Stimulated activated CD8-positive, alpha-beta memory T cell treated with anti-CD3 and anti-CD28 coated beads, Interleukin-7, amount 100 ng/mL, for 4 hours (primary cell): ENCODE results near the gene SEMA7A.
"Not testable (repeated sequence)": the region's sequence is repeated elsewhere in the genome, so short reads cannot be mapped to it uniquely, and the experiment has no call there.

Experiments
- DNase-seq, 2 donors: peaks; one replicate each; pipeline ENCODE4 v3.0.0-alpha.2; 2020; ENCODE audit warnings: low read depth in 2 of 2

SEMA7A gene

DNA sequence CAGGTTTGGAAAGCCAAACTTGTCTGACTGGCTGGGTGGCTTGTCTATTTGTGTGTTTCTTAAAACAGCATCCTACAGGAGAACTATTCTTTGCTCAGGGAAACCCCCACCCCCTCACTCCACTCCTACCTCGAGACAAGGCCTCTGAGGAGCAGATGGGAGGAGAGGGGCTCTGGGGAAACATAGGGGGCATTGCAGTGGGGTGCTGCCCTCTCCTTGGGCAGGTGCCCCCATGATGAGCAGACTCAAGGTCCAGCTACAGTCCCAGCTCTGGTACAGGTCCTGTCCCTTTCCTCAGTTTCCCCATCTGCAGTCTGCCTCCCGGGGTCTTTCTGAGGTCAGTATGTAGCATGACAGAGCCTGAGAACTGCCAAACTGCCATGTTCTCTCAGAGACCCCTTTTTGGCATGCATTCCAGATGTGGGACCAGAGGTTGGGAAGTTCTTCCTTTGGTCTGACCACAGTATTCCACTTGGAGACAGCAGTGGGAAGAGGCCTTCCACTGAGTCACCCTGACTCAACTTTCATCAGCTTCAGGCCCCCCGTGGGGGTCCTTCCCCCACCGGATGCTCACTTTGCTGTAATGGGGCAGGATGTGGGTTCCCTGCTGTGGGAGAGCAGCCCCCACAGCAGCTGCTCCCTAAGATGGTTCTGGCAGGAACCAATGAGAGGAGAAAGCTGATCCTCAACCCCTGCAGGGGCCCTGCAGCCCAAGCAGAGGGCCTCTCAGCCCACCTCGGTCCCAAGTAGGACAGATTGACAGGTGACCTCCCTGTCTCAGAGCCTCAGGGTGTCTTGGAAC is 34.0 kb downstream of the SEMA7A start:
- peak; percentile 61 to 67 for DNase-seq

DNA sequence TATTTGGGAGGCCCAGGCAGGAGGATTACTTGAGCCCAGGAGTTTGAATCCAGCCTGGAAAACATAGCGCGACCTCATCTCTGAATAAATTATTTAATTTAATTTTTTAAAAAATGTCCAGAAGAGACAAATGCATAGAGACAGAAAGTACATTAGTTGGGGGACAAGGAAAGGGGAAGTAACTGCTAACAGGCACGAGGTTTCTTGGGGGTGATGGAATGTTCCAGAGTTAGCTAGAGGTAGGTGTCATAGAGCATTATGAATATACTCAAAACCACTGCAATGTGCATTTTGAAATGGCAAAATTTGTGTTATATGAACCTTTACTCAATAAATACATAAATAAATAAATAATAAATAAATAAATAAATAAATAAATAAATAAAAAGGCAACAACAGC is 34.7 kb downstream of the SEMA7A start:
- no peak for DNase-seq

DNA sequence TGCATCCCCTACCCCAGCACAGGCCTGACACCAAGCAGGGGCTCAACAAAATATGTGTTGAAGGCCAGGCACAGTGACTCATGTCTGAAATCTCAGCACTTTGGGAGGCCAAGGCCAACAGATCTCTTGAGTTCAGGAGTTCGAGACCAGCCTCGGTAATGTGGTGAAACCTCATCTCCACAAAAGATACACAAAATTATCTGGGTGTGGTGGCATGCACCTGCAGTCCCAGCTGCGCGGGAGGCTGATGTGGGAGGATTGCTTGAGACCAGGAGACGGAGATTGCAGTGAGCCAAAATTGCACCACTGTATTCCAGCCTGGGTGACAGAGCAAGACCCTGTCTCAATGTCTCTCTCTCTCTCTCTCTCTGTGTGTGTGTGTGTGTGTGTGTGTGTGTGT is 35.6 kb downstream of the SEMA7A start:
- no peak for DNase-seq

DNA sequence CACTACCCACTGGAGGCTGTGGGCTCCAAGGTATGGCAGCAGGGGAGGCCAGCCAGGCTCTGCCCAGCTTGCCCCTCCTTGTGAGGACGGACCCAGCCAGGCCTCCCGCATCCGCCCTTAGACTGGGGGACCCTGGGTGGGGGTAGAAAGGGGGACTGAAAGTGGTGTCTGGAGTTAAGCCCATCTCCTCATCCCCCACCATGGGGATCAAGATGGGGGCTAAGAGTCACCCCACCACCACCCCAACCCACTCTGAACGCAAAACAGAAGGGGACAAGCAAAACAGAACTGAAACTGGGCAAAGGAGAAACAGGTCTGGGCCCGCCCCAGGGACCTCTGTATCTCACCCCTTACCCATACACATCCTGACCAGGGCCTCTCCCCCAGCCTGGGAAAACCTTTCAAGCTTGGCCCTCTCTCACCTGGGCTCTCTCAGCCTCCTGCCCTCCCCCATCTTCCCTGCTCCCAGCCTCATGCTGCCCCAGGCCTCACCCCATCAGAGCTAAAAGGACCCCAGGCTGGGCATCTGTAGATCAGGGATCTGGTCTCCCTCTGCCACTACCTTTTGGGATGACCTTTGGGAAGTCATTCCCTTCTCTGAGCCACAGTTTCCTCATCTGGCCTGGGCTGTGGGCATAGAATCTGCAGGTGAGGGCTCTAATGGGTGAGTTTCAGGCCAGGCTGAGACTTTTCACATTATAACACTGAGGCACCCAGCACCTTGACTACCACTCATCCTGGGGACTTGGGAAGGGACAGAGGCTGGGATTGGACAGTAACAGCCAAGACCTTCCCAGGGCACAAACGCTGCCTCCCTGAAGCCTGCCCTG is 36.3 kb downstream of the SEMA7A start:
- DNase-seq: no peak

DNA sequence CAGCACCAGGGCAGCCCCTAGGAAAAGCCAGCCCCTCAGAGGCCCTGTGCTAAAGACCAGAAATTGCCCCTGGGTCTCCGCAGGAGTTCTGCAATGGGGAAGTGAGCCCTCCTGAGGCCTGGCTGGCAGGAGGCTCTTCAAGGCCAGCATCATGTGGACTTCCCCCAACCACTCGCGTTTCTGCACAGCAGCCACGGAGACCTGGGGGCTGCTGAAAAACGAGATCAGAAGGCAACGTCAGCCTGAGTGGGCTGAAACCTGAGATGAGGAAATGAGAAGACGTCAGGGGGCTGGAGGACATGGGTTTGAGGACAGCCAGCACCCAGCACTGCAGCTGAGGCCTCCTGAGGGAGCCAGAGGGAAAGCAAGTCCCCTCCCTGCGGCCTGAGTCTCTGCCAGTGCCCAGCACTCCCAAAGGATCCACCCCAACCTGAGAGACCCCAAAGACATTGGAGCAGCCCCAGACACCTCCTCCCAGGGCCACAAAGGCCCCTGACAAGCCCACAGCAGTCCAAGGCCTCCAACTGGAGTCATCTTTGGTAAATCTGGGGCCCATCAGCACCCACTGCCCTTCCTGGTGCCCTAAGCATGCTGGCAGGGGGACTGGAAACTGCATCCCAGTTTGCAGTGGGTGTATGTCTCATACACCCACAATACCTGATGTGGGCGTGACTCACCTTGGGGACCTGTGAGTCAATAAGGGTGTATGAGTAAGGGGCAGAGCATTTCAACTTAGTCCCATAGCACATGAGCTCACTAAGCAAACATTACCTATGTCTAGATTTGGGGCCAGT is 37.1 kb downstream of the SEMA7A start:
- DNase-seq: peak; percentile 73 to 77

DNA sequence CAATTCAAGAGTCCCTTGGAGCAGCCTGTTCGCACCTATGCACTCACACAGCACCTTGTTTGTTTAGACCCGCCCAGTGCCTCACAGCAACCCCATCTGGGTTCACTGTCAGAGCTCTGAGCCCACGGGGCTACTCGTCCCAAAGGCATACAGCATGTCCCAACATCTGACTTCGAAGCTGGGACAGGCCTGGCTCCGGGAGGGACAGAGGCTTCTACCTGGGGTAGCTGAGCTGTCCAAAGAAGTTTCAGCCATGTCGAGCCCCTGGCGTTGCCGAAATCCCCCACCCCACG is 37.7 kb downstream of the SEMA7A start:
- no peak for DNase-seq

DNA sequence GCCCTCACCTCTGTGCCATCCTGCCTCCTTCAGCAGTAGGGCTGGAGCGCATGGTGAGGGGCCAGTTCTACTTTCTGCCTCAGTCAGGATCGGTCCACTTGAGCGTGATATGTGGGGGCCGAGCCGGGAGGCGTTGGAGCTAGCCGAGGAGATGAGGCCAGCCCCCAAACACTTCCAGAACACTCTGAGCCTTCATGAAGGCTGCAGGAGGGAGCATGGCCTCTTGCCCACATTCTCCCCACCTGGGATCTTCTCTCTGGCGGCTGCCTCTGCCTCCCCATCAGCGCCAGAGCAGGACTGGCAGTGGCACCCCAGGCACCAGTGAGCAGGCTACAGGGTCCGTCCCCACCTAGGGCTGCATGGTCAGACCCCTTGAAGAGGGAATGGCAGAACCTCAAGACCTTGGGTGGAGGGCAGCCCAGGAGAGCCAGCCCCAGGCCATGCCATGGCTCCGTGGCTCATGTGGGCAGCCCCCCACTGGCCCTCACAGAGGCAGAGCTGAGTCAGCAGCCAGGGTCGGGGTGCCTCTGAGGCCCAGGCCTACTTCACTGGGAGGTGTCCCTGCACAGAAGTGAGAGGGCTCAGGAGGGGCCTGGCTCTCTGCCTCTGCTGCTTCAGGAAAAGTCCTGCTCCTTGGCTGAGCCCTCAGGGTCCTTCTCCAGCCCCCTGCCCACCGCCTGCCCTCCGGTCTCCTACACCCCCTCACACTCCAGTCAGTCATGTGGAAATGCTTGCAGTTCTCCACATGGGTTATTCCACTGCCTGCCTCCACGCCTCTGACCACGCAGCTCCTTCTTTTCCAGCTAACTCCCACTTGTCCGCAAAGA is 38.2 kb downstream of the SEMA7A start:
- DNase-seq: no peak

DNA sequence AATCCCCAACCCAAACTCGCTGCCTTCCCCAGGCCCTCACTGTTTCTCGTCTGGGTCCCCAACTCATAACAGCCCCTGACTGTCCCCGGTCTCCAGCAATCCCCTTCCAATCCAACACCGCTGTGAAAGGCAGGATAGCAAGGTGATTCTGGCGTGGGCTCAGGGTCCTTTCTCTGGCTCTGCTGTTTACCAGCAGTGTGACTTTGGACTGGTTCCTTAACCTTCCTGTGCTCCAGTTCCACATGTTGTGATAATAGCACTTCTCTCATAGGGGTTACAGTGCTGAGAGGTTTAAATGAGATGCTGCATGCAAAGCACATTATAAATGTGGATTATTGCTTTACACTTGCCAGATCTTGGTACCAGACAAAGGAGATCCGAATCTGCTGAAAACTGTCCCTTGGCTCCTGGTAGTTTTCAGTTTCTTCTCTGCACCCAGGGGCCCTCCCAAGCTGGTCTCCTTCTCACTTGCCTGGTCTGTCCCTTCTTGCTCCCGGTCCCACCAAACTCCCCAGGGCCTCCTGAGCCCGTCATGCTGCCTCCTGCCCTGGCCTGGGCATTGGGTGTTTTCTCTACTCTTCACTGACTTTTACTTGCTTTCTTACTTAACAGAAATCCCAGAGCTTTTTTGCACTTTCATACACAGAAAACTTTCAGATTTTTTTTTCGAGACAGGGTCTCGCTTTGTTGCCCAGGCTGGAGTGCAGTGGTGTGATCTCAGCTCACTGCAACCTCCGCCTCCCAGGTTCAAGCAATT is 39.5 kb downstream of the SEMA7A start:
- DNase-seq: no peak

DNA sequence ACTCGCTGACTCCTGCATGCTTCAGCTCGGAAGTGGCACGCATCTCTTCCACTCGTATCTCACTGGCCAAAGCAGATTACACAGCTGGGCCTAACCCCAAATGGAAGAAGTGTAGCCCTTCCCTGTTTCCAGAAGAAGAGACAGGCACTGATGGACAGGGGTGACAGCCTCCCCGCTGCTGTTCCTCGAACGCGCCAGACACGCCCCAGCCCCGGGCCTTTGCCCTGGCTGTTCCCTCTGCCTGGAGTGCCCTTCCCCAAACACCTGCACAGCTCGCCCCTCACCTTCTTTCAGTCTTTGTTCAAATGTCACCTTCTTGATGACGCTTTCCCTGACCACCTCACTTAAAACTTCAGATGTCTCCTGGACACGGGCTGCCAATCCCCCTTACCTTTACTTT is 40.3 kb downstream of the SEMA7A start:
- no peak for DNase-seq

DNA sequence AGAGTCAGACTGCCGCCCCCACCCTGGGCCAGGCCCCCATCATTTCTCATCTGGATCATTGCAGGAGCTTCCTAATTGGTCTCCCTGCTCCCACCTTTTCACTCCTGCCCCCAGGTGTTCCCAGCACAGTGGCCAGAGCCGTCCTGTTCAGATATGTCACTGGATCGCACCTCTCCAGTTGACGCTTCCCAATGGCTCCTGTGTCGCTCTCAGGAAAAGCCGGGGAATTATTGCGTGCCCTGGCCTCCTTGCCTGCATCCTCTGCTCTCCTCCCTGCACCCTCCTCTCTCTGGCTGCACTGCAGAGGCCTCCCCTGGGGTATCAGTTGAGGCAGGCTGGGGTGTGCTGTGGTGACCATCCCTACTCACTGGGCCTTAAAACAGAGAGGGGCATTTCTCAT is 40.9 kb downstream of the SEMA7A start:
- no peak for DNase-seq

DNA sequence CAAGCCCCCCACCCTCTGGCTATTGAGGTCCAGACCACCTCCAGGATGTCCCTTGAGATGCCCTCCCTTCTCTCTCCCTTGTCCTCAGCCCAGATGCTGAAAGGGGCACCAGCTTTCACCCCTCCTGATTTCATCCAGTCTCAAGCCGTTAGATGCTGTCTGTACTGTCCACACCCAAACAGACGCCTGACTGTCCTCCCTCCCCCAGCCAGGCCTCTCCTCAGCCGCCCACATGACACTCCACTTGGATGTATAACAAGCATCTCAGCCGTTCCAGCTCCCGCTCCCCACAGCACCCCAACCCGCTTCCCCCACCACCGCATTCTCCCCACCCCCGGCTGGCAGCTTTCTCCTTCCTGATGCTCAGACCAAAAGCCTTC is 41.3 kb downstream of the SEMA7A start:
- no peak for DNase-seq

DNA sequence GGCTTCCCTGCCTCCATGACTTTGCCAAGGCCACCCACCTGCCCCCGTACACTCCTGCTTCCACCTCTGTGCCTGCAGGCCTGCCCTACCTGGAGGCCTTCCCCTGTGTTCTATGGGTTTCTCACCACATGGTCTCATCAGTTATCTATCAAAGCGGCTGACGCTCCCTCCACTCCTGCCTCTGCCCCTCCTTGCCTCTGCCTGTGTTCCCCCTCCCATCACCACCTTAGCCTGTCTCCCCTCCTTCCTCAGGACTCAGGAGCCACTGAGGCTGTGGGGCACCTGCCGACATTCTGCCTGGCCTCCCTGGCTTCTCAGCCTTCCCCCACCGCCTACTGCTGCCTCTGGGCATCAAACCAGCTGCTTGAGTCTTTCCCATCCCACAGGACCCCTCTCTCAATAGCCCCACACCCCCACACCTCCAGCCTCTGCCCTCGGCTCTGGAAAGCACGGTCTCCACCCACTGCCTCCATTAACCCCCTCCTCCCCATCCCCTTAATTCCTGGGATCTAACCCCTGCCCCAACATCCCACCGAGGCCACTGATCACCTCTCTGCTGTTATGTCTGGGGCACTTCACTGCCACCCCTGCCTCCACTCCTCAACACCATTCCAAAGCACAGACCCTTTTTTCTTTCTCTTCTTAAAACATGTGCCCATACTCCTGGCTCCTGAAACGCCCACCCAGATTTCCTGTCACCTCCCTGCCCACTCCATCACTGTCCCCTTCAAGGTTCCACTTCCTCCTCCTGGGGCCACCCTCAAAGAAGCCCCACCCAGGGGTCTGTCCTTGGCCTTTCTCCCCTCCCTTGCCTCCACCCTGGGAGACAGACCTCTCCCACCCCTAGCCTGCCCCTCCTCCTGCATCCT is 41.9 kb downstream of the SEMA7A start:
- DNase-seq: no peak

DNA sequence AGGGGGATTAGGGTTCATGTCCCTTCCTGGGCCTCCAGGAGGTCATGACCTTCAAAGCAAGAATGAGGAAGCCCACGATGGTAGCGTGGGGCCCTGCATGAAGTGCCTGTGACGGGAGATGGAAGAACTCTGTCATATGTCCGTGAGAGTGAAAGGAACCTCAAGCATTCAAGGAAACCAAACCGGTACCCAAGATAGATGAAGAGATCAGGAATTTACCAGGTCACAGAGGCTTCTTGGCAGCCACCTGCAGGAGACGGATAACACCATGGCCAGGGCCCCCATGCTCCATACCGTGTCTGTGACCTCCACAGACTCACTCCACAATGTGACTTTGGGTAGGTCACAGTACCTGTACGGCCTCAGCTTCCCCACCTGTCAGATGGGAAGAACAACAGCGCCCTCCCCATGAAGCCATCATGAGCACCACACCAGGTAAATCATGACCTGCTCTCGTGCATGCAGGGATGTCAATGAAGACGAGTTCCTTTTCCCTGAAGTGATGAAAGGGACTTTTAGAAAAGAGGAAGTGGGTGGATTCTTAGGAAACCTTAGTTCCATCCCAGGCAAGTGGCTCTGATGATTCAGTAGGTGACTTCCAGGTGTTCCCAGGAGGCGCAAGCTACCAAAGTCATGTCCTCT is 43.0 kb downstream of the SEMA7A start:
- no peak for DNase-seq

DNA sequence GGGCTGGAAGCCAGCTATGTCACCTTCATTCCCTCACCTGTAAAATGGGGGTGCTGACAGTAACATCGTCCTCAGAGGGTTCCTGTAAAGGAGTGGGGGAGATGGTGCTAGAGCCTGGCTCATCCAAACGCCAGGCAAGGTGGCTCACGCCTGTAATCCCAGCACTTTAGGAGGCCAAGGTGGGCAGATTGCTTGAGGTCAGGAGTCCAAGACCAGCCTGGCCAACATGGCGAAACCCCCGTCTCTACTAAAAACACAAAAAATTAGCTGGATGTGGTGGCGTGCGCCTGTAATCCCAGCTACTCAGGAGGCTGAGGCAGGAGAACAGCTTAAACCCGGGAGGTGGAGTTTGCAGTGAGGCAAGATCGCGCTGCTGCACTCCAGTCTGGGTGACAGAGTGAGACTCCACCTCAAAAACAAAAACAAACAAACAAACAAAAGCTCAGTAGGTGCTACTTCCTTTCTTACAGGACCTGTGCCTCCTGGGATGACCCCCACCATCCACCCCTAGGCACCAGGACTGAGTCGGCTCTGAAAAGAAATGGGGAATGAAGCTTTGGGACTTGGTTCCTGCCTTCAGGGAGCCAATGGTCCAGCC is 43.6 kb downstream of the SEMA7A start:
- not testable (repeated sequence) for DNase-seq

DNA sequence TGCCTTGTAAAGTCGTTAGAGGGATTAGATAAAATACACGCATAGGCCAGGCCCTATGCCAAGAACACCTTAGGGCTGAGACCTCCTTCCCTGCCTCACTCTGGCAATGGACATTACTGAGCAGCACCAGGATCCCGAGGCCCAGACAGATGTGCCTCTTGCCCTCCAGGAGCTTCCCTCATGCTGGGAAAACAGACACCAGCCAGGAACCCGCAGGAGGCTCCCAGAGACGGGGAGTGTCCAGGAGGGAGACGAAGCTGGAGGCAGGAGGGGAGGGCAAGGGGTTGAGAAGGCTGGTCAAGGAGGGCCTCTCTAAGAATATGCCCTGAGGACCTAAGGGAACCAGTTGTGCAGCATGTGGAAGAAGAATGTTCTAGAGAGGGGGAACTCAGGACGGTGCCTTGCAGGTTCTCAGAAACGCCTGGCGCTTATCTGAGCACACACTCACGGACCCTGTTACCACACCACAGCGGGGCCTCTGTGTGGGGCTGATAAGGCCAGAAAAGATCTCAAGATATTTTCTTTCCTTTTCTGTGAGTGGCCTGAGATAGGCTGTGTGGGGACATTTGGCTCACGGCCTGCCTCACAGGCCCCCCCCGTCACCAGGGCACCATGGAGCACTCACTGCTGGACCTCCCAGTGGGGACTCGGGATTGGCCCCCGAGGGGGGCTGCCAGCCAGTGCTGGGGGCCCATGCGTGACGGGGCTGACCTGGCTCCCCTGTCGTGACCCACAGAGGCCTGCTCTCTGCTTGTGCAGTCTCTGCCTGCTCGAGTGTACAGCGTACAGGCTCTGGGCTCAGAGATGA is 44.3 kb downstream of the SEMA7A start:
- DNase-seq: no peak

DNA sequence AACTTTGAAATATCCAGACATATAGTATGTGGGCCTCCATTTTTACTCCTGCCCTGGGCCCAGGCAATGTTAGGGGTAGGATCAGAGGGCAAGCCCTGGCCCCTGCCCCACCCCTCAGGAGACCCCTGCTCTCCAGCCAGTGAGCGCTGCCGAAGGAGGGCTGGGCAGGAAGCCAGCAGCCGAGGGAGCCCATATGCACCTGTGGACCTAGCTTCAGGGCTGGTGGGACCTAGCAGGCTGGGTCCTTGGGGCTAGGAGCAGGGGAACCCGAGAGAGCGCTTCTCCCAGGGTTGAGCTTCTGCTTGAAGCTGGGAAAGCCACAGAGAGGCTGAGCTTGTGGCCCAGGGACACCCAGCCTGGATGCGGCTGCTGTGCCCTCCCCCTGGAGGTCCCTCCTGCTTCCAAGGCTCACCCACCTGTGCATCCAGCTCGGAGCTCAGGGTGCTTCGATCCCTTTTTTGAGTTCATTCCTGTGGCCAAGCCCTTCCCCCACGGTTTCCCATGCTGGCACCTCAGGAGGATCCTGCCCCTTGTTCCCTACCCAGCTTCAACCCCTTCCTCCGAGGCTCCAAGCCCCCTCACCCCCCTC is 45.3 kb downstream of the SEMA7A start:
- no peak for DNase-seq

DNA sequence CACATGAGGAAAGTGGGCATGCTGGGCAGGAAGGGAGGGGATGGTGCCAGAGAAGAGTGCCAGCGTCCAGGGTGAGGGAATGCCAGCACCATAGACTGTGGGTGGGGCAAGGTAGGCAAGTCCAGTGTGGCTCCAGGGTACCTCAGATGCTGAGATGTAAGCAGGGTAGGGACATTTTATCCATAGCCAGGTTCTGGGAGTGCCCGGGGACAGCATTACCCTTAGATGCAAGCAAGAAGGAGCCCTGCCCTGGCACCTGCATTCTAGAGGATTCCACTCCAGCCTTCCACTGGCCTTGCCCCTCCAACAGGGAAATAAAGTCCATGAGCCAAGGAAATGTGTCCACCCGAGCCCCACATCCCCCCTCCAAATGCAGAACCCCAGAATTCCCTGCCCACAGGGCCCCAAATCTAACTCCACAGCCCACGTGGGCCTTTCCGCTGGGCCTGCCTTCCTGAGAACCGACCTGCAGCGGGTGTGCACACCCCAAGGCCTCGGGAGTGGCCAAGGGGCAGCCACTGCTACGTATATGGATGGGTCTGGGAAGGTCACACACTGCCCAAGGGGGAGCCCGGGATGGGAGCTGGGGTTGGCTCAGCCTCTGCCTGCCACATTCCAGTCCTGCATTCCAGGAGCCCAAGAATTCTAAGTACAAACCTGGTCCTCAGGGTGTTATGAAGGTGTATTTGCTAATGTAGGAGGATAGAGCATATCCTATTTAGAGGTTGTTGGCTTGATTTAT is 46.0 kb downstream of the SEMA7A start:
- DNase-seq: no peak
